Measurements from ENCODE around the gene CHD3. TPM values are rescaled to one million over a fixed set of nuclear protein-coding genes. Genes with fewer than 3 reads are reported as not detected.

Gene CHD3
- total and polyA plus RNA-seq, 2 of the 13 experiments (the other 11 are each of a cell fraction or from before 2014, with no cell fraction given) = 2.7 to 3.7 TPM

GRCh38 chr17:7857713-7858521, 30.7 kb upstream of the CHD3 start, which contains the start of gene CYB5D1 (continued):
- TF ChIP-seq ZNF747 (CRISPR knock-in tag; IDR thresholded peaks at IDR 0.05; ENCODE audit: borderline replicate concordance) = 0 out of 2 replicates have a peak, but pooled peaks have one; percentile 16
- TF ChIP-seq ZNF468 (CRISPR knock-in tag; IDR thresholded peaks at IDR 0.05) = no peak
- no peak for TF ChIP-seq ZNF720 (CRISPR knock-in tag; IDR thresholded peaks at IDR 0.05)
- no peak for TF ChIP-seq ZNF678 (CRISPR knock-in tag; IDR thresholded peaks at IDR 0.05)
- TF ChIP-seq IRX3 (CRISPR knock-in tag; IDR thresholded peaks at IDR 0.05; ENCODE audit: borderline replicate concordance, low read depth) = no peak
- no peak for TF ChIP-seq NCOA5 (CRISPR knock-in tag; IDR thresholded peaks at IDR 0.05)
- TF ChIP-seq FOSL1 (CRISPR knock-in tag; IDR thresholded peaks at IDR 0.05; ENCODE audit: borderline replicate concordance) = no peak
- TF ChIP-seq ZNF331 (CRISPR knock-in tag; IDR thresholded peaks at IDR 0.05) = 0 out of 2 replicates have a peak, but pooled peaks have one; percentile 17
- peak; percentile 3; the same call in 1 of the 2 replicates for TF ChIP-seq ZNF574 (CRISPR knock-in tag; IDR thresholded peaks at IDR 0.05)
- TF ChIP-seq HNF1B (CRISPR knock-in tag; IDR thresholded peaks at IDR 0.05) = peak; percentile 63; the same call in 1 of the 2 replicates
- TF ChIP-seq IRF9 (CRISPR knock-in tag; IDR thresholded peaks at IDR 0.05; ENCODE audit: borderline replicate concordance) = peak; percentile 52; the same call in 1 of the 2 replicates
- TF ChIP-seq CHD4 (IDR thresholded peaks at IDR 0.05; ENCODE audit: borderline replicate concordance, low read length) = no peak
- no peak for TF ChIP-seq PTBP1 (IDR thresholded peaks at IDR 0.05; ENCODE audit: low read depth, low read length, poor library complexity, severe bottlenecking)
- 0 out of 2 replicates have a peak, but pooled peaks have one; percentile 23 for TF ChIP-seq ZNF292 (CRISPR knock-in tag; IDR thresholded peaks at IDR 0.05; ENCODE audit: borderline replicate concordance, low read depth)
- TF ChIP-seq ZNF576 (CRISPR knock-in tag; IDR thresholded peaks at IDR 0.05) = no peak
- 0 out of 2 replicates have a peak, but pooled peaks have one; percentile 28 for TF ChIP-seq NFIB (CRISPR knock-in tag; IDR thresholded peaks at IDR 0.05; ENCODE audit: borderline replicate concordance)
- TF ChIP-seq TBP (CRISPR knock-in tag; IDR thresholded peaks at IDR 0.05) = 0 out of 2 replicates have a peak, but pooled peaks have one; percentile 73
- TF ChIP-seq ZSCAN22 (CRISPR knock-in tag; IDR thresholded peaks at IDR 0.05) = no peak
- no peak for TF ChIP-seq GRHL1 (CRISPR knock-in tag; conservative IDR thresholded peaks at IDR 0.05)
- no peak for TF ChIP-seq ZNF784 (CRISPR knock-in tag; IDR thresholded peaks at IDR 0.05; ENCODE audit: borderline replicate concordance)
